Uterus (tissue), 4 donors: ENCODE results near the gene SPECC1. TPM values are rescaled to one million over a fixed set of nuclear protein-coding genes. Genes with fewer than 3 reads are reported as not detected.
A peak's percentile ranks its signal among the peaks of the same experiment; 100 is the strongest.
"Not testable (repeated sequence)": the region's sequence is repeated elsewhere in the genome, so short reads cannot be mapped to it uniquely, and the experiment has no call there.

ENCODE experiments used
- DNase-seq, 2 donors: peaks; one replicate each; pipeline ENCODE4 v3.0.0-alpha.2; 2019 to 2020
- H3K27ac ChIP-seq, 2 donors: fragments of 200-600 bp; sonication (generic); 1 replicate in 1 of 2; 2 replicates in 1 of 2; pipeline ENCODE4 v1.5.1; 2016 to 2018
- H3K27me3 ChIP-seq, 2 donors: fragments of 200-600 bp; sonication (generic); one replicate each; pipeline ENCODE4 v1.5.1; 2018 to 2019; ENCODE audit warnings: control low read depth in 1 of 2
- H3K36me3 ChIP-seq, 2 donors: fragments of 200-600 bp; sonication (generic); one replicate each; pipeline ENCODE4 v1.5.1; 2019; ENCODE audit warnings: control low read depth in 1 of 2
- H3K4me1 ChIP-seq, 2 donors: fragments of 200-600 bp; sonication (generic); one replicate each; pipeline ENCODE4 v1.5.1; 2018 to 2019; ENCODE audit warnings: control low read depth in 1 of 2
- H3K4me3 ChIP-seq, 2 donors: fragments of 200-600 bp; sonication (generic); 1 replicate in 1 of 2; 2 replicates in 1 of 2; pipeline ENCODE4 v1.5.1; 2018 to 2019; ENCODE audit warnings: mild to moderate bottlenecking in 1 of 2
- H3K9me3 ChIP-seq, 2 donors: fragments of 200-600 bp; sonication (generic); one replicate each; pipeline ENCODE4 v1.5.1; 2019; ENCODE audit warnings: control low read depth in 1 of 2
- CTCF ChIP-seq, 4 experiments: fragments of 200-600 bp in 2 of 4; fragments of 450-650 bp in 2 of 4; sonication (generic) in 2 of 4; IDR thresholded peaks; one replicate each; pipeline ENCODE4 v1.5.1; 2016 to 2019; ENCODE audit warnings: antibody characterized with exemption in 4 of 4, mild to moderate bottlenecking in 2 of 4, moderate library complexity in 1 of 4
- POLR2A ChIP-seq, 2 donors: fragments of 450-650 bp; IDR thresholded peaks; one replicate each; pipeline ENCODE4 v1.6.1; 2016; ENCODE audit warnings: antibody characterized with exemption in 2 of 2, mild to moderate bottlenecking in 1 of 2, moderate library complexity in 1 of 2
- intact Hi-C: fragments of 100-400 bp; cut with DNase I; formaldehyde crosslinking; loops from one replicate; pipeline ENCODE4 v1.15.1; 2023; ENCODE audit warnings: low total_unique reads
- total RNA-seq, 4 donors: library from RNA; depleted of rRNA in 3 of 4; stranded (reverse); fragments of >200 nt in 3 of 4; gene quantifications; one replicate each; pipeline versions ENCODE4 v1.1.0 to v1.2.4, GENCODE V29; 2014 to 2023
- donor health status: DM: yes; HTN: yes; CAD: no.

The SPECC1 gene
- total RNA-seq, 4 donors from 2014 or later, result 22.6 to 63.0 (median 44.0) TPM

DNA sequence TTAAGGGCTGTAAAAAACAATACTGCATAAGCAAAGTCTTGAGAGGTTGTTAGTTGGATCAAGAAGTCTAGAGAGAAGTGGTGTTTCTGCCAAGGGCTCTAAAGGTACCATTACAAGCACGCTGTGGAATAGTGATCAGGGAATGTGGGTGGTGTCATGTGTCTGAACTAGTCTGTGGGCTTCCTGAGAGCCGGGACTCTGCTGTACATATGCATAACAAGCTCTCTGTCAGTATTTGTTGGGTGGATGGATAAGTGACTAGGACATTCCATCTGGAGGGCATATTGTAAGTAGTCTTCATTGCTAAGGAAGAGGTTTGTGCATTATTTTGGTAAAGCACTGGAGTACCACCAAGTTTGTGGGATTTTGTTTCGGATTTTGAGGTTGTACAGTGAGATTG is 248.6 kb downstream of the SPECC1 start:
- Histone ChIP-seq H3K4me3 (no peak overlapping the region), H3K36me3 (no peaks in the 10 kb centered on the region), H3K4me1 (no peaks in the 10 kb centered on the region), H3K27ac (no peak overlapping the region), H3K27me3 (no peaks in the 10 kb centered on the region), H3K9me3 (no peaks in the 10 kb centered on the region)
- TF ChIP-seq CTCF (IDR thresholded peaks at IDR 0.05), result no peak
- TF ChIP-seq POLR2A (IDR thresholded peaks at IDR 0.05), result no peak
- no peak for DNase-seq
- intact Hi-C loops, result no loop called here

GRCh38 chr17:20259668-20260067 is 250.5 kb downstream of the SPECC1 start:
- Histone ChIP-seq H3K27me3 (no peaks in the 10 kb centered on the region), H3K9me3 (no peaks in the 10 kb centered on the region), H3K27ac (no peak overlapping the region), H3K4me3 (no peak overlapping the region), H3K36me3 (no peaks in the 10 kb centered on the region), H3K4me1 (no peaks in the 10 kb centered on the region)
- no peak for DNase-seq
- TF ChIP-seq POLR2A (IDR thresholded peaks at IDR 0.05) (no peak), CTCF (IDR thresholded peaks at IDR 0.05) (no peak)
- intact Hi-C loops, result no loop called here

DNA sequence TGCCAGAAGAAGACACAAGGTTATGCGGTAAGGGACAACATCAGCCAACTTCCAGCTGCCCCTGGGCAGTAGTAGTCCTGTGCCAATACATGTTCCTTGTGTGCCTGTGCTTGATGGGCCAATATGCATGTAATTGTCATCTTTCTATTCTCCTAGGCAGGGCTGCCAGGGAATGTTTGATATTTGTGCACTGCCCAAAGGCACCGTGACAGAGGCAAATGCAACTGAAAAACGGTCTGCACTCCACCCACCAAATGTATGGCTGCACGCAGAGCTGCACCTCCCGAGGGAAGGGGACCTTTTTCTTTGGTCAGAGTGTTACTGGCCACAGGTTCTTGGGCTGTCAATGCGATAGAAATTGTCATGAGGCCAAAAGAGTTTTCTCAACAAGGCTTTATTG is 251.1 kb downstream of the SPECC1 start:
- DNase-seq, result no peak
- TF ChIP-seq CTCF (IDR thresholded peaks at IDR 0.05) (no peak), POLR2A (IDR thresholded peaks at IDR 0.05) (no peak)
- peak overlapping the region in 1 of 2 donors; percentile 3 for H3K27ac ChIP-seq
- intact Hi-C loops, result no loop called here
- no peak overlapping the region for H3K4me3 ChIP-seq
- H3K27me3 ChIP-seq, result no peaks in the 10 kb centered on the region
- H3K4me1 ChIP-seq, result no peaks in the 10 kb centered on the region
- H3K9me3 ChIP-seq, result no peaks in the 10 kb centered on the region
- no peaks in the 10 kb centered on the region for H3K36me3 ChIP-seq

DNA sequence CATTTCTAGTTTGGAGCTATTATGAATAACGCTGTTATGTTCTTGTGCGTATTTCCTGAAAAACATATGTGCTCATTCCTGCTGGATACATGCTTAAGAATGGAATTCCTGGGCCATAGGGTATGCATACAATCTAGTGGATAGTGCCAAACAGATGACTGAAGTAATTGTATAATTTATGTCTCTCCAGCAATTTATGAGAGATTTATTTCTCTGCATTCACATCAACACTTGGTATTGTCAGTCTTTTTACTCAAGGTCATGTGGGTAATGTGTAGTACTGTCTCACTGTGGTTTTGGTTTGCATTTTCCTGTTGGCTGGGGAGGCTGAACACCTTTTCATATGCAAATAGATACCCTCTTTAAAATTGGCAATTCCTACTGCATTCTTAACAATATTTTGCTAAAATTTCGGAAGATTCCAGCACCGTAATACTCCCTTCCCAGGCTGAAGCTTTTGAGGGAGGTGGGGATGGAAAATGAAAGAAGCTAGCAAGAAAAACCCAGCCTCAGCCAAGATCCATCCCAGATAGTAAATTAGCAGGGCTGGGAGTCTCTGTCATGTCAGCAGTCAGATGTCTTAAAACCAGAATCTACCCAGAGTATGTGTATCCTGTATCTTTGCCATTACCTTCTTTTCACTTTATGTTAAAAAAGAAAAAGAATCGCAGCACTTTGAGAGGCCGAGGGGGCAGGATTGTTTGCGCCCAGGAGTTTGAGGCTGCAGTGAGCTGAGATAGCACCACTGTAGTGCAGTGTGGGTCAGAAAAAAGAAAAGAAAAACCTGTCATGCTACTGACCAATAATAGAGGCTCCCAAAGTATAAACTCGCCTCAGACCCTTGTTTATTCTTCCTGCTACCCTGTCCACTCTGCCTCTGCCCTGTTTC is 253.3 kb downstream of the SPECC1 start:
- TF ChIP-seq CTCF (IDR thresholded peaks at IDR 0.05), result no peak
- TF ChIP-seq POLR2A (IDR thresholded peaks at IDR 0.05), result no peak
- intact Hi-C loops, result no loop called here

DNA sequence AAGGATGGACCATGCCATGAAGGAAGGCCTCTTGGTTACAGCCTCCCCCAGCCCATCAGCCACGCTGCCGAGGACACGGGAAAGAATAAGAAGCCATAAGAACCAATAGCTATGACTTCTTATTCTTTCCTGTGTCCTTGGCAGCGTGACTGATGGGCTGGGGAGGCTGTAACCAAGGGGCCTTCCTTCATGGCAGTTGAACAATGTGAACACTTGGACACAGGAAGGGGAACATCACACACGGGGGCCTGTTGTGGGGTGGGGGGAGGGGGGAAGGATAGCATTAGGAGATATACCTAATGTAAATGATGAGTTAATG is 253.9 kb downstream of the SPECC1 start:
- H3K27me3 ChIP-seq, intact Hi-C loops, H3K9me3 ChIP-seq, H3K36me3 ChIP-seq, H3K4me3 ChIP-seq, H3K4me1 ChIP-seq, DNase-seq: not testable (repeated sequence)
- H3K27ac ChIP-seq, result peak overlapping the region; percentile 82 to 89

More for the DNA sequence above, 253.3 kb downstream of the SPECC1 start:
- Histone ChIP-seq H3K4me3 (no peak overlapping the region), H3K4me1 (no peaks in the 10 kb centered on the region), H3K27me3 (no peaks in the 10 kb centered on the region), H3K27ac (peak overlapping the region; percentile 82 to 89), H3K36me3 (no peaks in the 10 kb centered on the region), H3K9me3 (no peaks in the 10 kb centered on the region)
- DNase-seq, result no peak
